ENCODE data around the gene NTM.

Gene NTM

GRCh38 chr11:131859538-131860210, 489.3 kb downstream of the NTM start:
- no peak for TF ChIP-seq POLR2A (IDR thresholded peaks at IDR 0.05; ENCODE audit: low read depth, low read length)
- DNase-seq (ENCODE audit: insufficient read length, low spot score) (no peak), FAIRE-seq (no peak)

- TF ChIP-seq POLR2AphosphoS5 (IDR thresholded peaks at IDR 0.05; ENCODE audit: low read depth, low read length) (no peak), TAF1 (IDR thresholded peaks at IDR 0.05; ENCODE audit: low read depth, low read length) (no peak), SPI1 (IDR thresholded peaks at IDR 0.05; ENCODE audit: low read depth, low read length) (no peak), POU2F2 (IDR thresholded peaks at IDR 0.05; ENCODE audit: low read depth, low read length) (no peak), POLR2A (IDR thresholded peaks at IDR 0.05; ENCODE audit: low read depth, low read length) (no peak), PAX5 (IDR thresholded peaks at IDR 0.05; ENCODE audit: insufficient read depth, low read length, severe bottlenecking) (no peak)
- FAIRE-seq, result no peak
- DNase-seq (ENCODE audit: insufficient read length, low spot score), result no peak
Measured at GRCh38 chr11:131864228-131864627, 493.8 kb downstream of the NTM start.

- DNase-seq (ENCODE audit: insufficient read length, low spot score), result no peak
- FAIRE-seq, result peak; percentile 78
- TF ChIP-seq POLR2A (IDR thresholded peaks at IDR 0.05; ENCODE audit: low read depth, low read length), result no peak
- TF ChIP-seq POU2F2 (IDR thresholded peaks at IDR 0.05; ENCODE audit: low read depth, low read length), result no peak
- no peak for TF ChIP-seq SPI1 (IDR thresholded peaks at IDR 0.05; ENCODE audit: low read depth, low read length)
- TF ChIP-seq PAX5 (IDR thresholded peaks at IDR 0.05; ENCODE audit: insufficient read depth, low read length, severe bottlenecking), result no peak
- no peak for TF ChIP-seq POLR2AphosphoS5 (IDR thresholded peaks at IDR 0.05; ENCODE audit: low read depth, low read length)
- TF ChIP-seq TAF1 (IDR thresholded peaks at IDR 0.05; ENCODE audit: low read depth, low read length), result no peak
Measured at GRCh38 chr11:131865860-131866259, 495.4 kb downstream of the NTM start.

GRCh38 chr11:131866535-131867400, 496.4 kb downstream of the NTM start:
- FAIRE-seq, result no peak
- no peak for TF ChIP-seq TAF1 (IDR thresholded peaks at IDR 0.05; ENCODE audit: low read depth, low read length)
- no peak for DNase-seq (ENCODE audit: insufficient read length, low spot score)

GRCh38 chr11:131867457-131868257, 497.2 kb downstream of the NTM start:
- peak; percentile 95 for FAIRE-seq
- TF ChIP-seq POLR2A (IDR thresholded peaks at IDR 0.05; ENCODE audit: low read depth, low read length) (no peak), POU2F2 (IDR thresholded peaks at IDR 0.05; ENCODE audit: low read depth, low read length) (0 out of 2 replicates have a peak, but pooled peaks have one; percentile 28)
- DNase-seq (ENCODE audit: insufficient read length, low spot score), result peak; percentile 56

- TF ChIP-seq POLR2A (IDR thresholded peaks at IDR 0.05; ENCODE audit: low read depth, low read length) (no peak), SPI1 (IDR thresholded peaks at IDR 0.05; ENCODE audit: low read depth, low read length) (peak; percentile 41; the same call in 1 of the 2 replicates), POU2F2 (IDR thresholded peaks at IDR 0.05; ENCODE audit: low read depth, low read length) (no peak)
- DNase-seq (ENCODE audit: insufficient read length, low spot score), result no peak
- no peak for FAIRE-seq
Measured at GRCh38 chr11:131868629-131869507, 498.5 kb downstream of the NTM start.

- TF ChIP-seq POLR2AphosphoS5 (IDR thresholded peaks at IDR 0.05; ENCODE audit: low read depth, low read length) (no peak), SPI1 (IDR thresholded peaks at IDR 0.05; ENCODE audit: low read depth, low read length) (no peak)
- FAIRE-seq (no peak), DNase-seq (ENCODE audit: insufficient read length, low spot score) (no peak)
Measured at GRCh38 chr11:131870305-131870704, 499.9 kb downstream of the NTM start.

- no peak for DNase-seq (ENCODE audit: insufficient read length, low spot score)
- TF ChIP-seq POLR2AphosphoS5 (IDR thresholded peaks at IDR 0.05; ENCODE audit: low read depth, low read length), result no peak
- no peak for FAIRE-seq
Measured at GRCh38 chr11:131871006-131871405, 500.6 kb downstream of the NTM start.

GRCh38 chr11:131874070-131874469, 503.7 kb downstream of the NTM start:
- FAIRE-seq (no peak), DNase-seq (ENCODE audit: insufficient read length, low spot score) (no peak)
- TF ChIP-seq POU2F2 (IDR thresholded peaks at IDR 0.05; ENCODE audit: low read depth, low read length) (no peak), PAX5 (IDR thresholded peaks at IDR 0.05; ENCODE audit: insufficient read depth, low read length, severe bottlenecking) (no peak), SPI1 (IDR thresholded peaks at IDR 0.05; ENCODE audit: low read depth, low read length) (no peak), POLR2AphosphoS5 (IDR thresholded peaks at IDR 0.05; ENCODE audit: low read depth, low read length) (no peak), TAF1 (IDR thresholded peaks at IDR 0.05; ENCODE audit: low read depth, low read length) (no peak), POLR2A (IDR thresholded peaks at IDR 0.05; ENCODE audit: low read depth, low read length) (no peak)

- FAIRE-seq (no peak), DNase-seq (ENCODE audit: insufficient read length, low spot score) (no peak)
- TF ChIP-seq SPI1 (IDR thresholded peaks at IDR 0.05; ENCODE audit: low read depth, low read length) (no peak), POU2F2 (IDR thresholded peaks at IDR 0.05; ENCODE audit: low read depth, low read length) (no peak), PAX5 (IDR thresholded peaks at IDR 0.05; ENCODE audit: insufficient read depth, low read length, severe bottlenecking) (no peak), POLR2A (IDR thresholded peaks at IDR 0.05; ENCODE audit: low read depth, low read length) (no peak), POLR2AphosphoS5 (IDR thresholded peaks at IDR 0.05; ENCODE audit: low read depth, low read length) (no peak), TAF1 (IDR thresholded peaks at IDR 0.05; ENCODE audit: low read depth, low read length) (no peak)
Measured at GRCh38 chr11:131875611-131876010, 505.2 kb downstream of the NTM start.

All from GM12891 (cell line).